Thyroid gland (tissue), 4 donors: ENCODE measurements around the gene LAMB3.

ENCODE experiments used
- CTCF ChIP-seq, 6 experiments: fragments of 200-600 bp in 3 of 6; fragments of 450-650 bp in 3 of 6; sonication (generic) in 3 of 6; IDR thresholded peaks; one replicate each; pipeline ENCODE4 v1.5.1; 2016 to 2019; ENCODE audit warnings: antibody characterized with exemption in 6 of 6, mild to moderate bottlenecking in 2 of 6, inconsistent platforms in 1 of 6, moderate library complexity in 1 of 6
- POLR2A ChIP-seq, 2 donors: fragments of 450-650 bp; IDR thresholded peaks; one replicate each; pipeline ENCODE4 v1.6.1; 2017; ENCODE audit warnings: antibody characterized with exemption in 2 of 2, mild to moderate bottlenecking in 2 of 2, moderate library complexity in 1 of 2

- TF ChIP-seq POLR2A (IDR thresholded peaks at IDR 0.05) = no peak
- TF ChIP-seq CTCF (IDR thresholded peaks at IDR 0.05) = no peak
Measured at GRCh38 chr1:209672705-209673630, 20.7 kb upstream of the LAMB3 start.
